Neutrophil (primary cell): ENCODE results near the gene EPHB6.

Experiments used
- H3K27ac ChIP-seq: fragments of 200-600 bp; sonication (generic); 2 replicates; pipeline ENCODE4 v1.5.1; 2016; ENCODE audit warnings: mild to moderate bottlenecking, moderate library complexity
- H3K27me3 ChIP-seq: fragments of 200-600 bp; sonication (generic); 2 replicates; pipeline ENCODE4 v1.6.0; 2016; ENCODE audit warnings: mild to moderate bottlenecking
- H3K36me3 ChIP-seq: fragments of 200-600 bp; sonication (generic); 2 replicates; pipeline ENCODE4 v1.5.1; 2017
- H3K4me1 ChIP-seq, 2 experiments: fragments of 200-600 bp in 1 of 2; sonication (generic) in 1 of 2; 1 replicate in 1 of 2; 2 replicates in 1 of 2; pipeline versions ENCODE4 v1.5.1 to v1.6.1; 2013 to 2016; ENCODE audit warnings: low read depth in 1 of 2, low read length in 1 of 2, mild to moderate bottlenecking in 1 of 2, moderate library complexity in 1 of 2; ENCODE audit not compliant: control insufficient read depth in 1 of 2, insufficient read depth in 1 of 2
- H3K4me3 ChIP-seq, 2 experiments: fragments of 200-600 bp in 1 of 2; sonication (generic) in 1 of 2; 1 replicate in 1 of 2; 2 replicates in 1 of 2; pipeline ENCODE4 v1.5.1; 2013 to 2016; ENCODE audit warnings: low read depth in 1 of 2, low read length in 1 of 2, mild to moderate bottlenecking in 1 of 2, moderate library complexity in 1 of 2
- H3K9me3 ChIP-seq: fragments of 200-600 bp; sonication (generic); 2 replicates; pipeline ENCODE4 v1.5.1; 2016
- TF ChIP-seq, protein P1 (sequence below): fragments of 200-600 bp; sonication (generic); IDR thresholded peaks from 2 replicates; pipeline ENCODE4 v1.5.1; 2016; ENCODE audit warnings: antibody characterized with exemption

Gene EPHB6

DNA sequence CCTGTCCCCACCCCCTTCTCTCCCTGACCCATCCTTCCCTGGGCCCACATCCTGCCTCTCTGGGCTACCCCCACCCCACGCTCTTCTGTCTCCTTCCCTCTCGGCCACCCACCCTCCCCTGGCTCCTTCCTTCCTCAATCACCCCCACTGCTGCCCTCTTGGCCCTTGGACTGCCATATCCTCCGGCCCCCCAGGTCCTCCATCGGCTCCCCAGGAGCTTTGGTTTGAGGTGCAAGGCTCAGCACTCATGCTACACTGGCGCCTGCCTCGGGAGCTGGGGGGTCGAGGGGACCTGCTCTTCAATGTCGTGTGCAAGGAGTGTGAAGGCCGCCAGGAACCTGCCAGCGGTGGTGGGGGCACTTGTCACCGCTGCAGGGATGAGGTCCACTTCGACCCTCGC, 10.9 kb downstream of the EPHB6 start:
- Histone ChIP-seq H3K36me3 (peaks cover 39% of the 10 kb centered on the region), H3K27ac (no peak overlapping the region), H3K27me3 (no peaks in the 10 kb centered on the region), H3K4me3 (no peak overlapping the region), H3K4me1 (peaks cover 0 to 2% of the 10 kb centered on the region in 2 experiments), H3K9me3 (no peaks in the 10 kb centered on the region)
- TF ChIP-seq, protein P1, sequence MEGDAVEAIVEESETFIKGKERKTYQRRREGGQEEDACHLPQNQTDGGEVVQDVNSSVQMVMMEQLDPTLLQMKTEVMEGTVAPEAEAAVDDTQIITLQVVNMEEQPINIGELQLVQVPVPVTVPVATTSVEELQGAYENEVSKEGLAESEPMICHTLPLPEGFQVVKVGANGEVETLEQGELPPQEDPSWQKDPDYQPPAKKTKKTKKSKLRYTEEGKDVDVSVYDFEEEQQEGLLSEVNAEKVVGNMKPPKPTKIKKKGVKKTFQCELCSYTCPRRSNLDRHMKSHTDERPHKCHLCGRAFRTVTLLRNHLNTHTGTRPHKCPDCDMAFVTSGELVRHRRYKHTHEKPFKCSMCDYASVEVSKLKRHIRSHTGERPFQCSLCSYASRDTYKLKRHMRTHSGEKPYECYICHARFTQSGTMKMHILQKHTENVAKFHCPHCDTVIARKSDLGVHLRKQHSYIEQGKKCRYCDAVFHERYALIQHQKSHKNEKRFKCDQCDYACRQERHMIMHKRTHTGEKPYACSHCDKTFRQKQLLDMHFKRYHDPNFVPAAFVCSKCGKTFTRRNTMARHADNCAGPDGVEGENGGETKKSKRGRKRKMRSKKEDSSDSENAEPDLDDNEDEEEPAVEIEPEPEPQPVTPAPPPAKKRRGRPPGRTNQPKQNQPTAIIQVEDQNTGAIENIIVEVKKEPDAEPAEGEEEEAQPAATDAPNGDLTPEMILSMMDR: no peak

DNA sequence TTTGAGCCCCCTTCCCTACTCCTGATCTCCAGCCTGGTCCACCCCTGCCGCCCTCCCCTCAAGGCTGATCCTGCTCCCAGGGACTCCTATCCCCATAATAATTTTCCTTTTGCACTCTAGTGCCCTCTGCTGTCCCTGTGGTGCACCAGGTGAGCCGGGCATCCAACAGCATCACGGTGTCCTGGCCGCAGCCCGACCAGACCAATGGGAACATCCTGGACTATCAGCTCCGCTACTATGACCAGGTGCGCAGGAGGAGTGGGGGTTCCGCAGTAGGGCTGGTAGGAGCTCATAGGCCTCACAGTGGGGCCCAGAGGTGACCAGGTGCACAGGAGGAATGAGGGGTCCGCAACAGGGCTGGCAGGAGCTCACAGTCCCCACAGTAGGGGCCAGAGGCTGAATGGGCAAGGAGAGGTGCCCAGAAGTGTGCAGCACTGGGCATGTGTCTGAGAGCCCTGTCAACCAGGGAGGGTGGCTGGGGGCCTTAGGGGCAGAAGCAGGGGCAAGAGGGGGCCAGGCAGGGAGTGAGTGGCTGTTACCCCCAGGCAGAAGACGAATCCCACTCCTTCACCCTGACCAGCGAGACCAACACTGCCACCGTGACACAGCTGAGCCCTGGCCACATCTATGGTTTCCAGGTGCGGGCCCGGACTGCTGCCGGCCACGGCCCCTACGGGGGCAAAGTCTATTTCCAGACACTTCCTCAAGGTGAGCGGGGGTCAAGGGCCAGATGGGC, 11.7 kb downstream of the EPHB6 start:
- Histone ChIP-seq H3K36me3 (peaks cover 41% of the 10 kb centered on the region), H3K4me1 (peaks cover 0 to 2% of the 10 kb centered on the region in 2 experiments), H3K27ac (no peak overlapping the region), H3K27me3 (no peaks in the 10 kb centered on the region), H3K9me3 (no peaks in the 10 kb centered on the region), H3K4me3 (no peak overlapping the region)
- TF ChIP-seq, protein P1: peak; percentile 10

DNA sequence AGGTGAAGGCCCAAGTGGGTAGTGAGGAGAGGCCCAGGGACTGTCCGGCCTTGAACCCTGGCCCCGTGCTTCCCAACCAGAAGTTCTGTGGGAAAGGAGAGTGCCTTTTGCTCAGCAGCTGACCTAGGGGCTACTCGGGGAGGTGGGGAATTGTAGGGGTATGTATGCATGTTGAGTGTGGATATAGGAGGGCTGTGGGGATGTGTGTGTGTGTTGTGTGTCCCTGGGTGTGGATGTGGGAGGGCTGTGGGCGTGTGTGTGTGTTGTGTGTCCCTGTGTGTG, 12.2 kb downstream of the EPHB6 start:
- H3K4me3 ChIP-seq: no peak overlapping the region
- peaks cover 45% of the 10 kb centered on the region for H3K36me3 ChIP-seq
- TF ChIP-seq, protein P1: no peak
- no peaks in the 10 kb centered on the region for H3K9me3 ChIP-seq
- no peak overlapping the region for H3K27ac ChIP-seq
- peaks cover 0 to 2% of the 10 kb centered on the region in 2 experiments for H3K4me1 ChIP-seq
- H3K27me3 ChIP-seq: no peaks in the 10 kb centered on the region

DNA sequence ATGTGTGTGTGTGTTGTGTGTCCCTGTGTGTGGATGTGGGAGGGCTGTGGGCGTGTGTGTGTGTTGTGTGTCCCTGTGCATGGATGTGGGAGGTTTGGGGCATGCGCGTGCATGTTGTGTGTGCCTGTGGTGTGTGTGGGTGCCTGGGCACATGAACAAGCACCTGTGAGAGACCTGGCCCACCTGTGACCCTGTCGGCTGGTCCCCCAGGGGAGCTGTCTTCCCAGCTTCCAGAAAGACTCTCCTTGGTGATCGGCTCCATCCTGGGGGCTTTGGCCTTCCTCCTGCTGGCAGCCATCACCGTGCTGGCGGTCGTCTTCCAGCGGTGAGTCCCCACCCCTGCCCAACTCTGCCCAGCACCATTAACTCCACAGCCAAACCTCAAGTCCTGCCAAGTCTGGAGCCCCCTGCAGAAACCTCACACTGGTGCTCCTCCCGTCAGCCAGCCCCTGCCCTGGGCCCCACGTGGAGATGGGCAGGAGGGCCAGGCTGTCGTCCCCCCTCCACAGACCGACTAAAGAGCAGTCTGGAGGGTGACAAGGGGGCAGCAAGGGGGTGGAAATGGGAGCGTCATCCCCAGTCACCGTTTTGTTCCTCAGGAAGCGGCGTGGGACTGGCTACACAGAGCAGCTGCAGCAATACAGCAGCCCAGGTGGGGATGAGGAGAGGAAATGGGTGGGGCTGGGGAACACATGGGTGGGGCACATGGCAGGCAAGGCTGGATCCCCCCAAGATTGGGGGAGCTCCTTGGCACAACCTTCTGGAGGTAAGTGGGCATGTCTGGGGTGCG, 12.7 kb downstream of the EPHB6 start:
- Histone ChIP-seq H3K9me3 (no peaks in the 10 kb centered on the region), H3K27me3 (no peaks in the 10 kb centered on the region), H3K4me3 (no peak overlapping the region), H3K4me1 (peaks cover 0 to 2% of the 10 kb centered on the region in 2 experiments), H3K27ac (no peak overlapping the region), H3K36me3 (peaks cover 45% of the 10 kb centered on the region)
- TF ChIP-seq, protein P1: no peak

DNA sequence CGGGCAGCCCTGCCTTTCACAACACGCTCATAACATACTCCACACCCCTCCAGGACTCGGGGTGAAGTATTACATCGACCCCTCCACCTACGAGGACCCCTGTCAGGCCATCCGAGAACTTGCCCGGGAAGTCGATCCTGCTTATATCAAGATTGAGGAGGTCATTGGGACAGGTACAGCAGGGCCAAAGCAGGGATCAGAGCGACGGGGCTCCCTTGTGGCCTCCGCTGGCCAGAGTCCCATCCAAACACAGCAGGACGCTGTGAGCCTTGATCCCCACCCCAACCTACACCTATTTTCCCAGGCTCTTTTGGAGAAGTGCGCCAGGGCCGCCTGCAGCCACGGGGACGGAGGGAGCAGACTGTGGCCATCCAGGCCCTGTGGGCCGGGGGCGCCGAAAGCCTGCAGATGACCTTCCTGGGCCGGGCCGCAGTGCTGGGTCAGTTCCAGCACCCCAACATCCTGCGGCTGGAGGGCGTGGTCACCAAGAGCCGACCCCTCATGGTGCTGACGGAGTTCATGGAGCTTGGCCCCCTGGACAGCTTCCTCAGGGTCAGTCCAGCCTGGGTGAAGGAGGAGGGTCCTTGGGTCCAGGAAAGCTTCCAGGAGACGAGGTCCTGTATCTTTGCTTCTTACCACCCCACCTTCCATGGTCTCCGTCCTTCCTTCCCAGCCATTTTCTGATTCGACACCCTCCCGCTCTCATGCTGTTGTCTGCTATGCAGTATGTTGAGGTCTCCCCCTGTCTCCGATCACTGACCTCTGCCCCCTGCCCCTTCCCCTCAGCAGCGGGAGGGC, 13.5 kb downstream of the EPHB6 start:
- H3K4me3 ChIP-seq: no peak overlapping the region
- no peak overlapping the region for H3K27ac ChIP-seq
- TF ChIP-seq, protein P1: no peak
- H3K4me1 ChIP-seq: peaks cover 0 to 2% of the 10 kb centered on the region in 2 experiments
- H3K27me3 ChIP-seq: no peaks in the 10 kb centered on the region
- H3K36me3 ChIP-seq: peaks cover 38% of the 10 kb centered on the region
- no peaks in the 10 kb centered on the region for H3K9me3 ChIP-seq
